Activated gamma-delta T cell (primary cell): Measurements from ENCODE around the gene TTPAL.

Experiments used
- DNase-seq: peaks from one replicate; lab custom pipeline; 2025; lab: John Stamatoyannopoulos, UW

The TTPAL gene

DNA sequence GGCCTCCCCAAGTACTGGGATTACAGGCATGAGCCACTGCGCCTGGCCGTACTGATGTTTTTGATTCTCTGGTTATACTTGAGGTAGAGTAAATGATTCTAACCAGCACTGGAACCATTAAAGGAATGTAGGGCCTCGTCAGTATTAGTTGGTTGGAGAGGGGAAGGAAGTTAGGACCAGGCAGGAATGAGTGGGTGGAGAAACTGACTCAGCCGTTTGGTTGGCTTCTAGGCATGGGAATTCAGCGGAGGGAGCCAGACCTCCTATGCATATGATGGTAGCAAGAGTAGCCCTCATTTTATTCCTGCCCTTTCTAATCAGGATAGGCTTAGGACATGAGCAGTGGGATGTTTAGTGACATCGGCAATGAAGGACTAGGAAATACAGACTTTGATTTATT, 65.2 kb downstream of the TTPAL start:
- no peak for DNase-seq

GRCh38 chr20:44541992-44542391, 66.3 kb downstream of the TTPAL start:
- DNase-seq = no peak

DNA sequence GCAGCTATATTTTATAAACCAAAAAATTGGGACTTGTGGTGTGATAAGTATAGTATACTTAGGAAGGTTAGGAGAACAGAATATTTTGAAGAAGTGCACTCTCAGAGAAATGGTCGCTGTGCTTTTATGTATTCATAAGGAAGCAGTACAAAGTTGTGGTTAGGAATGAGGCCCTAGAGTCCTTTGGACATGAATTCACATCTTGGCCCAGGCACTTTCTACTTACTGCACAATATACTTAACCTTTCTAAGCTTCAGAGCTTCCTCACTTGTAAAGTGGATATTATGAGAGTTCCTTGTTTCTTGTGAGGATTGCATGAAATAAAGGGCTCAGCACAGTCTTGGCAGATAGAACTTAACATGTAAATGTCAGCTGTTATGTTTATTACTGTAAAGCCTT, 67.2 kb downstream of the TTPAL start:
- no peak for DNase-seq

- no peak for DNase-seq
These were observed 67.7 kb downstream of the TTPAL start for GRCh38 chr20:44543358-44543757.
